IMR-90 (cell line): ENCODE measurements around the gene BCAS1. TPM values are rescaled to one million over a fixed set of nuclear protein-coding genes. Genes with fewer than 3 reads are reported as not detected.

ENCODE experiments used
- ATAC-seq: fragments of 200-7000 bp; cut with Tn5 transposase; 2 replicates; pipeline ENCODE4 v1.9.1; 2020; ENCODE audit warnings: low read depth, mild to moderate bottlenecking, moderate library complexity
- BruUV-seq: library from RNA; stranded (reverse); fragments of 400-500 nt; replicated peaks from 2 replicates; lab custom pipeline; 2021; lab: Mats Ljungman, UMichigan
- CTCF ChIA-PET: fragments of 300-600 bp; formaldehyde crosslinking; extraction: SDS; loops from one replicate; lab custom pipeline; 2021; ENCODE audit warnings: antibody characterized with exemption; lab: Yijun Ruan, JAX
- POLR2A ChIA-PET: fragments of 300-600 bp; sonication (Branson Sonifier 250); formaldehyde crosslinking; loops from one replicate; lab custom pipeline; 2022; ENCODE audit warnings: antibody characterized with exemption; ENCODE audit not compliant: unreplicated experiment; lab: Charles Lee
- DNase-seq: peaks from one replicate; pipeline ENCODE4 v3.0.0; 2013
- H2AFZ ChIP-seq: replicated peaks from 2 replicates; pipeline ENCODE3; 2013; ENCODE audit warnings: low read length, mild to moderate bottlenecking; ENCODE audit not compliant: poor library complexity
- H2AK5ac ChIP-seq: 2 replicates; pipeline ENCODE4 v1.6.1; 2013; ENCODE audit warnings: low read depth, low read length, inconsistent platforms
- H2AK9ac ChIP-seq: replicated peaks from 2 replicates; pipeline ENCODE3; 2013; ENCODE audit warnings: mild to moderate bottlenecking, low read depth, low read length, moderate library complexity; ENCODE audit not compliant: poor library complexity
- H2BK120ac ChIP-seq: 2 replicates; pipeline ENCODE4 v1.6.1; 2013; ENCODE audit warnings: low read depth, low read length, inconsistent platforms
- H2BK15ac ChIP-seq: 3 replicates; pipeline ENCODE4 v1.6.1; 2013; ENCODE audit warnings: low read depth, low read length, inconsistent platforms
- H2BK20ac ChIP-seq: 2 replicates; pipeline ENCODE4 v1.6.1; 2013; ENCODE audit warnings: low read depth, mild to moderate bottlenecking, inconsistent platforms, low read length, moderate library complexity
- H2BK5ac ChIP-seq: 2 replicates; pipeline ENCODE4 v1.6.1; 2013; ENCODE audit warnings: mild to moderate bottlenecking, low read depth, low read length, inconsistent platforms; ENCODE audit not compliant: poor library complexity, severe bottlenecking
- H3K14ac ChIP-seq: replicated peaks from 2 replicates; pipeline ENCODE4 v1.6.1; 2013; ENCODE audit warnings: low read depth, low read length, inconsistent platforms
- H3K18ac ChIP-seq: 2 replicates; pipeline ENCODE4 v1.6.1; 2013; ENCODE audit warnings: low read depth, low read length, control low read depth
- H3K23ac ChIP-seq: 2 replicates; pipeline ENCODE4 v1.6.1; 2013; ENCODE audit warnings: low read depth, low read length, inconsistent platforms
- H3K27ac ChIP-seq: 2 replicates; pipeline ENCODE4 v1.5.1; 2013; ENCODE audit warnings: mild to moderate bottlenecking, control low read depth, low read length; ENCODE audit not compliant: insufficient read depth
- H3K27me3 ChIP-seq: 2 replicates; pipeline ENCODE4 v1.6.1; 2013; ENCODE audit warnings: low read length; ENCODE audit not compliant: control insufficient read depth, insufficient read depth
- H3K36me3 ChIP-seq: 2 replicates; pipeline ENCODE4 v1.6.1; 2013; ENCODE audit warnings: low read length, mixed read lengths; ENCODE audit not compliant: control insufficient read depth, insufficient read depth
- H3K4ac ChIP-seq: 2 replicates; pipeline ENCODE4 v1.6.1; 2013; ENCODE audit warnings: low read depth, low read length, inconsistent platforms
- H3K4me1 ChIP-seq: 2 replicates; pipeline ENCODE4 v1.6.1; 2013; ENCODE audit warnings: low read length, mixed read lengths; ENCODE audit not compliant: control insufficient read depth, insufficient read depth
- H3K4me2 ChIP-seq: 2 replicates; pipeline ENCODE4 v1.6.1; 2013; ENCODE audit warnings: low read depth, mild to moderate bottlenecking, control low read depth, low read length, moderate library complexity
- H3K4me3 ChIP-seq: 2 replicates; pipeline ENCODE4 v1.5.1; 2013; ENCODE audit warnings: low read depth, mild to moderate bottlenecking, control low read depth, low read length, moderate library complexity; ENCODE audit not compliant: insufficient read depth
- H3K56ac ChIP-seq: 2 replicates; pipeline ENCODE4 v1.6.1; 2013; ENCODE audit warnings: low read length, inconsistent platforms; ENCODE audit not compliant: insufficient read depth; ENCODE audit errors: extremely low read depth
- H3K79me1 ChIP-seq, 2 experiments: 2 replicates each; pipeline ENCODE4 v1.6.1; 2013; ENCODE audit warnings: low read length in 2 of 2, inconsistent platforms in 1 of 2, low read depth in 1 of 2
- H3K9ac ChIP-seq: 2 replicates; pipeline ENCODE4 v1.6.1; 2013; ENCODE audit warnings: low read depth, low read length, control low read depth
- H3K9me1 ChIP-seq: 2 replicates; pipeline ENCODE4 v1.6.1; 2013; ENCODE audit warnings: low read length, inconsistent platforms; ENCODE audit not compliant: insufficient read depth
- H3K9me3 ChIP-seq: 2 replicates; pipeline ENCODE4 v1.6.1; 2013; ENCODE audit warnings: low read length; ENCODE audit not compliant: control insufficient read depth, insufficient read depth
- H4K20me1 ChIP-seq: 2 replicates; pipeline ENCODE4 v1.6.1; 2013; ENCODE audit warnings: low read length, inconsistent platforms; ENCODE audit not compliant: insufficient read depth
- H4K5ac ChIP-seq: 2 replicates; pipeline ENCODE4 v1.6.1; 2013; ENCODE audit warnings: mild to moderate bottlenecking, low read depth, low read length, control low read depth
- H4K8ac ChIP-seq, 2 experiments: 2 replicates each; pipeline ENCODE4 v1.6.1; 2013; ENCODE audit warnings: low read depth in 2 of 2, low read length in 2 of 2, control low read depth in 1 of 2, inconsistent platforms in 1 of 2
- H4K91ac ChIP-seq: 2 replicates; pipeline ENCODE4 v1.6.1; 2013; ENCODE audit warnings: low read depth, low read length, inconsistent platforms; ENCODE audit not compliant: insufficient read depth
- BHLHE40 ChIP-seq: fragments of 150-350 bp; IDR thresholded peaks from 2 replicates; pipeline ENCODE4 v1.6.1; 2016; ENCODE audit warnings: mild to moderate bottlenecking, low read depth, low read length
- CEBPB ChIP-seq: IDR thresholded peaks from 2 replicates; pipeline ENCODE4 v1.6.1; 2012; ENCODE audit warnings: low read depth, low read length, improper control_type of control experiment
- CHD1 ChIP-seq: IDR thresholded peaks from 2 replicates; pipeline ENCODE4 v1.6.1; 2012; ENCODE audit warnings: low read depth, low read length, improper control_type of control experiment
- CTCF ChIP-seq: conservative IDR thresholded peaks from 2 replicates; pipeline ENCODE4 v1.5.1; 2012; ENCODE audit warnings: mild to moderate bottlenecking, low read depth, low read length, improper control_type of control experiment
- ELK1 ChIP-seq: fragments of 150-350 bp; IDR thresholded peaks from 2 replicates; pipeline ENCODE4 v1.6.1; 2016; ENCODE audit warnings: low read depth, mild to moderate bottlenecking, low read length, moderate library complexity, borderline replicate concordance
- FOS ChIP-seq: fragments of 150-350 bp; IDR thresholded peaks from 2 replicates; pipeline ENCODE4 v1.6.1; 2016; ENCODE audit warnings: low read depth, low read length
- MAFK ChIP-seq: IDR thresholded peaks from 2 replicates; pipeline ENCODE4 v1.6.1; 2012; ENCODE audit warnings: low read depth, low read length, improper control_type of control experiment
- MAZ ChIP-seq: IDR thresholded peaks from 2 replicates; pipeline ENCODE4 v1.6.1; 2012; ENCODE audit warnings: low read depth, mild to moderate bottlenecking, low read length, improper control_type of control experiment, moderate library complexity, borderline replicate concordance
- MXI1 ChIP-seq: IDR thresholded peaks from 2 replicates; pipeline ENCODE4 v1.6.1; 2012; ENCODE audit warnings: low read depth, mild to moderate bottlenecking, low read length, moderate library complexity, borderline replicate concordance
- NFE2L2 ChIP-seq: fragments of 150-350 bp; IDR thresholded peaks from 2 replicates; pipeline ENCODE4 v1.6.1; 2016; ENCODE audit warnings: low read depth, mild to moderate bottlenecking, low read length
- POLR2A ChIP-seq: IDR thresholded peaks from 2 replicates; pipeline ENCODE4 v1.6.1; 2012; ENCODE audit warnings: mild to moderate bottlenecking, low read depth, low read length
- RAD21 ChIP-seq: IDR thresholded peaks from 2 replicates; pipeline ENCODE4 v1.6.1; 2012; ENCODE audit warnings: low read length, improper control_type of control experiment
- RCOR1 ChIP-seq: IDR thresholded peaks from 2 replicates; pipeline ENCODE4 v1.6.1; 2012; ENCODE audit warnings: mild to moderate bottlenecking, low read length, improper control_type of control experiment; ENCODE audit not compliant: insufficient replicate concordance
- RFX5 ChIP-seq: IDR thresholded peaks from 2 replicates; pipeline ENCODE4 v1.8.0; 2012; ENCODE audit warnings: low read depth, mild to moderate bottlenecking, low read length, moderate library complexity
- SMC3 ChIP-seq: fragments of 150-350 bp; IDR thresholded peaks from 2 replicates; pipeline ENCODE4 v1.6.1; 2016; ENCODE audit warnings: low read depth, mild to moderate bottlenecking, antibody characterized with exemption, low read length, moderate library complexity
- USF2 ChIP-seq: fragments of 150-350 bp; IDR thresholded peaks from 2 replicates; pipeline ENCODE4 v1.6.1; 2017; ENCODE audit warnings: mild to moderate bottlenecking, antibody characterized with exemption, low read length, low read depth
- WGBS, 2 experiments: methylation state at CpG; one replicate each; pipeline versions ENCODE4 v1.1.5 to v1.1.7; 2013; ENCODE audit warnings: missing lambda C conversion rate in 2 of 2; ENCODE audit not compliant: insufficient read length in 1 of 2; ENCODE audit errors: extremely low coverage in 2 of 2; 5-methylcytosine and 5-hydroxymethylcytosine counted together
- dilution Hi-C: fragments of 300-500 bp; cut with HindIII; formaldehyde crosslinking; loops from one replicate; pipeline ENCODE4 v1.14.3; 2018; ENCODE audit warnings: low sequenced_read_pairs; ENCODE audit not compliant: unreplicated experiment
- in situ Hi-C: fragments of 300-500 bp; cut with MboI; formaldehyde crosslinking; loops from 3 replicates; pipeline ENCODE4 v1.14.3; 2019; ENCODE audit warnings: low sequenced_read_pairs, inconsistent platforms, mixed read lengths
- intact Hi-C: fragments of 100-400 bp; cut with micrococcal nuclease; formaldehyde crosslinking; loops from 2 replicates; pipeline ENCODE4 v1.10.0; 2022
- polyA plus RNA-seq, 3 experiments: library from polyadenylated mRNA; depleted of rRNA; stranded (reverse); fragments of >200 nt; gene quantifications; 2 replicates each; pipeline ENCODE4 v1.2.3, GENCODE V29; 2012; ENCODE audit warnings: low replicate concordance in 1 of 3
- total RNA-seq: library from RNA; depleted of rRNA; stranded (reverse); fragments of >200 nt; gene quantifications from 2 replicates; pipeline ENCODE4 v1.2.3, GENCODE V29; 2012

The BCAS1 gene
- total and polyA plus RNA-seq, 2 of the 4 experiments (the other 2 are of a cell fraction): under 0.01 TPM; not detected in 1

- no peak overlapping the region for H3K14ac ChIP-seq
- no peak overlapping the region for H4K8ac ChIP-seq
- H2BK5ac ChIP-seq: no peak overlapping the region
- no peak overlapping the region for H3K23ac ChIP-seq
- no peak overlapping the region for H3K18ac ChIP-seq
- BruUV-seq: no TSS peak
- H3K79me1 ChIP-seq: no peaks in the 10 kb centered on the region
- H2AK5ac ChIP-seq: no peak overlapping the region
- CTCF ChIA-PET: no interaction called here
- H3K4me3 ChIP-seq: no peak overlapping the region
- no peaks in the 10 kb centered on the region for H4K20me1 ChIP-seq
- TF ChIP-seq RFX5 (no peak), CEBPB (no peak), MXI1 (no peak), MAZ (no peak), RCOR1 (no peak), NFE2L2 (no peak), MAFK (no peak), POLR2A (no peak), CTCF (no peak), USF2 (no peak), ELK1 (no peak), SMC3 (no peak), BHLHE40 (no peak), RAD21 (no peak), CHD1 (no peak), FOS (no peak)
- H3K9ac ChIP-seq: no peak overlapping the region
- H3K4me2 ChIP-seq: no peak overlapping the region
- no peak overlapping the region for H3K4ac ChIP-seq
- no peak overlapping the region for H2BK120ac ChIP-seq
- H3K56ac ChIP-seq: no peak overlapping the region
- H2BK20ac ChIP-seq: no peak overlapping the region
- no peaks in the 10 kb centered on the region for H3K9me1 ChIP-seq
- in situ Hi-C loops: loop anchor here (25.0 kb wide), 3 partner anchors 106 to 1744 kb away; no protein-coding TSS in a partner anchor
- intact Hi-C loops: no loop called here
- no CpG with 5 or more reads among the region's 5 CpGs for WGBS, 2 experiments
- peaks cover 7% of the 10 kb centered on the region for H3K27me3 ChIP-seq
- no peak overlapping the region for H2BK15ac ChIP-seq
- dilution Hi-C loops: no loop called here
- no peak overlapping the region for H4K5ac ChIP-seq
- H3K9me3 ChIP-seq: no peaks in the 10 kb centered on the region
- no peak overlapping the region for H3K27ac ChIP-seq
- POLR2A ChIA-PET: no interaction called here
- no peak for DNase-seq
- no peak overlapping the region for H4K91ac ChIP-seq
- no peak overlapping the region for H2AK9ac ChIP-seq
- ATAC-seq: no peak
- H2AFZ ChIP-seq: no peak overlapping the region
- no peaks in the 10 kb centered on the region for H3K36me3 ChIP-seq
- H3K4me1 ChIP-seq: no peaks in the 10 kb centered on the region
Observed at GRCh38 chr20:53981130-53981529, 89.3 kb downstream of the BCAS1 start.
